Calu3 (cell line): ENCODE data around the gene TBL2. TPM values are rescaled to one million over a fixed set of nuclear protein-coding genes. Genes with fewer than 3 reads are reported as not detected.
"Not testable (repeated sequence)": the region's sequence is repeated elsewhere in the genome, so short reads cannot be mapped to it uniquely, and the experiment has no call there.

ENCODE experiments used
- BruUV-seq: library from RNA; stranded (reverse); fragments of 400-500 nt; replicated peaks from 2 replicates; lab custom pipeline; 2021; lab: Mats Ljungman, UMichigan
- CTCF ChIA-PET: fragments of 300-600 bp; sonication (Branson Sonifier 250); formaldehyde crosslinking; loops from one replicate; lab custom pipeline; 2022; ENCODE audit warnings: antibody characterized with exemption; lab: Charles Lee
- DNase-seq: peaks from one replicate; pipeline ENCODE4 v3.0.0; 2022
- H3K27ac Mint-ChIP-seq: one replicate; pipeline ENCODE4 v1.8.0; 2022; ENCODE audit warnings: mixed read lengths; ENCODE audit not compliant: unreplicated experiment
- H3K27me3 Mint-ChIP-seq: one replicate; pipeline ENCODE4 v1.8.0; 2022; ENCODE audit warnings: mixed read lengths; ENCODE audit not compliant: unreplicated experiment
- H3K36me3 Mint-ChIP-seq: one replicate; pipeline ENCODE4 v1.8.0; 2022; ENCODE audit warnings: mild to moderate bottlenecking, moderate library complexity, mixed read lengths; ENCODE audit not compliant: insufficient read depth, unreplicated experiment
- H3K4me1 Mint-ChIP-seq: one replicate; pipeline ENCODE4 v1.8.0; 2022; ENCODE audit warnings: mild to moderate bottlenecking, low read depth, mixed read lengths; ENCODE audit not compliant: unreplicated experiment
- H3K4me3 Mint-ChIP-seq: one replicate; pipeline ENCODE4 v1.8.0; 2022; ENCODE audit warnings: mild to moderate bottlenecking, low read depth, moderate library complexity, mixed read lengths; ENCODE audit not compliant: unreplicated experiment
- H3K9me3 Mint-ChIP-seq: one replicate; pipeline ENCODE4 v1.8.0; 2022; ENCODE audit warnings: low read depth, mixed read lengths; ENCODE audit not compliant: unreplicated experiment
- CTCF ChIP-seq: fragments of 200-600 bp; IDR thresholded peaks from one replicate; pipeline ENCODE4 v1.8.0; 2022; ENCODE audit warnings: antibody characterized with exemption; ENCODE audit not compliant: unreplicated experiment
- intact Hi-C: fragments of 100-400 bp; cut with micrococcal nuclease; formaldehyde crosslinking; loops from one replicate; pipeline ENCODE4 v1.10.0; 2022; ENCODE audit not compliant: unreplicated experiment
- total RNA-seq: library from RNA; stranded (reverse); gene quantifications from 2 replicates; pipeline ENCODE4 v1.2.3, GENCODE V29; 2022

The TBL2 gene
- total RNA-seq, 1 experiment from 2014 or later, result 35.9 TPM

GRCh38 chr7:73593207-73594045, 15.0 kb upstream of the TBL2 start:
- Mint-ChIP-seq H3K4me3 (no peak overlapping the region), H3K36me3 (peaks cover 4% of the 10 kb centered on the region), H3K27ac (no peak overlapping the region), H3K9me3 (peaks cover 3% of the 10 kb centered on the region), H3K4me1 (no peaks in the 10 kb centered on the region), H3K27me3 (peaks cover 28% of the 10 kb centered on the region)
- no peak for DNase-seq
- intact Hi-C loops, result no loop called here
- CTCF ChIA-PET, result no interaction called here
- no TSS peak for BruUV-seq
- TF ChIP-seq CTCF, result no peak

- no TSS peak for BruUV-seq
These were observed 8.5 kb upstream of the TBL2 start for GRCh38 chr7:73586911-73587310.

GRCh38 chr7:73585196-73585595, 6.8 kb upstream of the TBL2 start:
- H3K27ac Mint-ChIP-seq, result no peak overlapping the region
- no peaks in the 10 kb centered on the region for H3K4me1 Mint-ChIP-seq
- intact Hi-C loops, result no loop called here
- no TSS peak for BruUV-seq
- no peak for DNase-seq
- CTCF ChIA-PET, result no interaction called here
- H3K27me3 Mint-ChIP-seq, result no peaks in the 10 kb centered on the region
- TF ChIP-seq CTCF, result no peak
- no peak overlapping the region for H3K4me3 Mint-ChIP-seq
- no peaks in the 10 kb centered on the region for H3K36me3 Mint-ChIP-seq
- H3K9me3 Mint-ChIP-seq, result no peaks in the 10 kb centered on the region

More at GRCh38 chr7:73586911-73587310, 8.5 kb upstream of the TBL2 start:
- Mint-ChIP-seq H3K4me1 (no peaks in the 10 kb centered on the region), H3K27me3 (no peaks in the 10 kb centered on the region), H3K27ac (no peak overlapping the region), H3K36me3 (no peaks in the 10 kb centered on the region), H3K4me3 (no peak overlapping the region), H3K9me3 (no peaks in the 10 kb centered on the region)
- no peak for TF ChIP-seq CTCF
- CTCF ChIA-PET, result interaction anchor here (0.6 to 1.2 kb wide), 2 partner anchors 139 to 147 kb away, joined by 3 read pairs; no protein-coding TSS in a partner anchor
- DNase-seq, result no peak
- intact Hi-C loops, result no loop called here

- Mint-ChIP-seq H3K9me3 (no peaks in the 10 kb centered on the region), H3K27me3 (no peaks in the 10 kb centered on the region), H3K27ac (no peak overlapping the region), H3K4me1 (peaks cover 8% of the 10 kb centered on the region), H3K36me3 (peaks cover 12% of the 10 kb centered on the region), H3K4me3 (no peak overlapping the region)
- intact Hi-C loops, result no loop called here
- BruUV-seq, result no TSS peak
- no peak for TF ChIP-seq CTCF
- CTCF ChIA-PET, result interaction anchor here (0.5 kb wide), 1 partner anchor 10 kb away, joined by 5 read pairs; no protein-coding TSS in a partner anchor
- DNase-seq, result no peak
These were observed 4.4 kb upstream of the TBL2 start for GRCh38 chr7:73582664-73583202.

GRCh38 chr7:73581006-73581405, 2.6 kb upstream of the TBL2 start:
- H3K4me1 Mint-ChIP-seq, H3K4me3 Mint-ChIP-seq, CTCF ChIA-PET, BruUV-seq, H3K27ac Mint-ChIP-seq, DNase-seq, H3K9me3 Mint-ChIP-seq, intact Hi-C loops, H3K27me3 Mint-ChIP-seq: not testable (repeated sequence)
- H3K36me3 Mint-ChIP-seq, result peaks cover 26% of the 10 kb centered on the region
